SKM-1 treated with dmso at 0.1 percent for 144 hours (cell line): ENCODE results near the gene PIMREG.

Experiments
- DNase-seq: peaks from one replicate; lab custom pipeline; 2025; ENCODE audit not compliant: unreplicated experiment; lab: John Stamatoyannopoulos, UW

The PIMREG gene

GRCh38 chr17:6437466-6437865 is 6.8 kb upstream of the PIMREG start:
- DNase-seq = no peak

GRCh38 chr17:6437956-6438355 is 6.3 kb upstream of the PIMREG start:
- DNase-seq = no peak

GRCh38 chr17:6439951-6440350 is 4.3 kb upstream of the PIMREG start:
- no peak for DNase-seq

- DNase-seq = no peak
Measured at GRCh38 chr17:6442775-6443174, 1.5 kb upstream of the PIMREG start.

GRCh38 chr17:6444571-6445335 is 498 bp downstream of the PIMREG start:
- no peak for DNase-seq

- no peak for DNase-seq
Measured at GRCh38 chr17:6446516-6447100, 2.4 kb downstream of the PIMREG start.

GRCh38 chr17:6448473-6448872 is 4.2 kb downstream of the PIMREG start:
- no peak for DNase-seq

- no peak for DNase-seq
Measured at GRCh38 chr17:6449307-6449706, 5.1 kb downstream of the PIMREG start.

- no peak for DNase-seq
Measured at GRCh38 chr17:6450926-6451832, 6.9 kb downstream of the PIMREG start.

- DNase-seq = no peak
Measured at GRCh38 chr17:6452471-6453266, 8.4 kb downstream of the PIMREG start.

GRCh38 chr17:6453279-6454024 is 9.2 kb downstream of the PIMREG start:
- DNase-seq = no peak

- DNase-seq = no peak
Measured at GRCh38 chr17:6454495-6455320, 10.5 kb downstream of the PIMREG start.

- DNase-seq = no peak
Measured at GRCh38 chr17:6455321-6455705, 11.1 kb downstream of the PIMREG start.

- no peak for DNase-seq
Measured at GRCh38 chr17:6456321-6456720, 12.1 kb downstream of the PIMREG start.

GRCh38 chr17:6456914-6457687 is 12.8 kb downstream of the PIMREG start:
- no peak for DNase-seq

GRCh38 chr17:6457688-6458459 is 13.6 kb downstream of the PIMREG start:
- no peak for DNase-seq

GRCh38 chr17:6458460-6458950 is 14.2 kb downstream of the PIMREG start:
- no peak for DNase-seq
